GM19452 (cell line): ENCODE results near the gene KANSL3.

Experiments used
- ATAC-seq: cut with Tn5 transposase; IDR thresholded peaks from one replicate; pipeline ENCODE4 v1.9.1; 2021; ENCODE audit not compliant: unreplicated experiment

KANSL3 gene

GRCh38 chr2:96546797-96547196, 91.3 kb downstream of the KANSL3 start:
- no peak for ATAC-seq

DNA sequence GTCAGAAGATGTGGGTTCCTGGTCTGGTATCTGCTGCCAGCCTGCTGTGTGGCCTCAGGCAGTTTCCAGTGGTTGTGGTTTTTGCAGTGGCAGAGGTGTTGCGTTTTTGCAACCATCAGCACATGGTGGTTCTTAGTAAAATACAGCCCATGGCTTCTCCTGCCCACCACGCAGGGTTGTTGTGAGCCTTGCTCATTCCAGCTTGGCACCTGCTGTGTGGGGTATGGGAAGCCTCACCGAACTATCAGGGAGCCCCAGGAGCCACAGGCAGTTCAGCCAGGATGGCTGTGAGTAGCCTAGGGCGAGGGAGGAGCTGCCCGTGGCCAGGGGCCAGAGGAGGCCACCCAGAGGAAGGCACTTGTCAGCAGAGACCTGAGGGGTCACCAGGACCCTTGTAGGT, 91.8 kb downstream of the KANSL3 start:
- ATAC-seq = no peak
